Activated T-cell treated with anti-CD3 and anti-CD28 coated beads for 24 hours (primary cell): Measurements from ENCODE around the gene MRPS2.
"Not testable (repeated sequence)": the region's sequence is repeated elsewhere in the genome, so short reads cannot be mapped to it uniquely, and the experiment has no call there.

Source experiments
- DNase-seq: peaks from one replicate; pipeline ENCODE4 v3.0.0-alpha.2; 2020; ENCODE audit warnings: low read depth

MRPS2 gene

DNA sequence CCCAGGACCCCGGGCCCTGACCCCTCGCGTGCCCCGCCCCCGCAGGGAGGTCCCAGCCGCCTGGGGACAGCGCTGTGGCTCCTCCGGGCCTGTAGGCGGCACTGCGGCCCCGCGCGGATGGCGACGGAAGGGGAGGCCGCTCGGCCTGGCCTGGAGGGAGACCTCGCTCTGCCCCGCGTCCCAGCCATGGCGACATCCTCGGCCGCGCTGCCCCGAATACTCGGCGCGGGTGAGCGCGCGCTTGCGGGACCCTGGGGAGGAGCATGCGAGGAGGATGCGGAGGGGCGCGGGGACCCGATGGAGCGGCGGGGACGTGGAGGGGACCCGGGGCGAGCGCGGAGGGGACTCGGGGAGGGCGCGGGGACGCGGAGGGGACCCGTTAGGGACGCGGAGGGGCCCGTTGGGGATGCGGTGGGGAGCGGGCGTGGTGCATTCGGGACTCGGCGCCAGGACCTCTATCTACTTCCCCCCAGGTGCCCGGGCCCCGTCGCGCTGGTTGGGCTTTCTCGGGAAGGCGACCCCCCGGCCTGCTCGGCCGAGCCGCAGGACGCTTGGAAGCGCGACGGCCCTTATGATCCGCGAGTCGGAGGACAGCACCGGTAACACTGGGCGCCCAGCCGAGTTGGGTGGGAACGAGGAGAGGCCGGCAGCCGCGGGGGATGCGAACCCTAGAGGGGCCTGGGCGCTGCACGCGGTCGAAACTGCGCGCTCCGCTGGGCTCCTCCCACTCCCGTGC is at the start of gene MRPS2:
Gene MRPS2 (plus strand): TSS at position 158 of the 736 bp plus-strand sequence. CDS start 29 bp downstream, at position 187.
- peak; percentile 80 for DNase-seq

DNA sequence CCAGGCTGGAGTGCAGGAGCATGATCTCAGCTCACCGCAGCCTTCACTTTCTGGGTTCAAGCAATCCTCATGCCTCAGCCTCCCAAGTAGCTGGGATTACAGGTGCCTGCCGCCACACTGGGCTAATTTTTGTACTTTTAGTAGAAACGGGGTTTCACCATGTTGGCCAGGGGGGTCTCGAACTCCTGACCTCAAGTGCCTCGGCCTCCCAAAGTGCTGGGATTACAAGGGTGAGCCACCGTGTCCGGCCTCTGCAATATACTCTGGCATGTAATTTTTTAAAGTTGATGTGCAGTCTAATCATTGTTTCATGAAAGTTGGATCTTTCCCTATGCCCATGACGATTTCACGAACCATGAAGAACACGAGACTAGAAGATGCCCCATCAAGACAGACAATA is 49.5 kb upstream of the MRPS2 start:
- no peak for DNase-seq

DNA sequence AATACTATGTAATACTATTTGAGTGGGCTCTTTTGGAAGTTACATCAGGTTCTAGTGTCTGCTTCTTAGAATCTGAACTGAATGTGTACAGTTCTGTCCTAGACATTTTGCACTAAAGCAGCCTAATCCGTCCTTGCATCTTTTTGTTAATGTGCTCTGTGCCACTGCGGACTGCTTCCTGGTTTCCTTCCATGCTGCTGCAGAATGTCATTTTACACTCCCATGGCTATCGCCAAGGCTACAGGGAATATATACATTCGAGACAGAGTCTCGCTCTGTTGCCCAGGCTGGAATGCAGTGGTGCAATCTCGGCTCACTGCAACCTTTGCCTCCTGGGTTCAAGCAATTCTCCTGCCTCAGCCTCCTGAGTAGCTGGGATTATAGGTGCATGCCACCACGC is 48.6 kb upstream of the MRPS2 start:
- DNase-seq: not testable (repeated sequence)

DNA sequence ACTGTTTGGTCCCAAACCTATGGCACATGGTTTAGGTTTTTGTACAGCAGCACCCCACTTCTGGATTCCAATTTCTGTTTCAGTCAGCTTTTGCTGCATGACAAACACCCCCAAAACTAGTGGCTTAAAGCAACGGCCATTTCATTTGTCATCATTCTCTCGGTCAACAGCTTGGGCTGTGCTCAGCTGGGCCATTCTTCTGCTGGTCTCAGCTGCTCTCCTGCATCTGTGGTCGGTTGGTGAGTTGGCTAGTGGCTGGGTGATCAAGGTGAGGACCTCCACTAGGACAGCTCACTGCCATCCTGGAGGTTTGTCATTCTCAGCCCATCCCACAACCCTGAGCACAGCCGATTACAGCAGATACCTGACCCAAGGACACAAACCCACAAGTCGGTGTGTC is 45.7 kb upstream of the MRPS2 start:
- no peak for DNase-seq

DNA sequence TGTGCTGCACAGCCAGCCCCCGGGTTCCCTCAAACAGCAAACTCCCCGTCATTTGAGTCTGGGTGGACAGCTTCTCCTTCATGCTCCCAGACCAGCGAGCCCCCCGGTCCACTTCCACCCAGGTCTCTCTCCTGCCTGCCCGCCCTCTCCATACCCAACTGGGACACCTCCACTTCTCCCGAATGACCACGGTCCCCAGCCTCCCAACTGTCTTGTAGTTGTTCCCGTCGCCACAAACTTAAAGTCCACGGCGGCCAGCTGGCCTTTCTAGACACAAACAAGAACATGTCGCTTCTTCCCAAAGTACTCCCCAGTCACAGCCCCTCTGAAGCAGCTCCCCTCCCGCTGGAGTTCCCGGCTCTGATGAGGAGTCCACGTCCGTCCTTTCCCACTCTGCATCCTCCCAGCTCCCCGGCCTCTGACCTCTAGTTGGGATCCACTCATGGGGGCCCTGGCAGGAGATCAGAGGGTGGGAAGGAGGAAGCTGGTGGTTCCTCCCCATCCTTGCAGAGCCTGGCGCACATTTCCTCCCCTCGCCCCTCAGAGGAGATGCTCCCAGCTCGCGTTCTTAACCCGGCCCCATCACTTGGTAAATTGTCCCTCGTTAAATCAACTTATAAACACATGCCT is 45.0 kb upstream of the MRPS2 start:
- DNase-seq: no peak

DNA sequence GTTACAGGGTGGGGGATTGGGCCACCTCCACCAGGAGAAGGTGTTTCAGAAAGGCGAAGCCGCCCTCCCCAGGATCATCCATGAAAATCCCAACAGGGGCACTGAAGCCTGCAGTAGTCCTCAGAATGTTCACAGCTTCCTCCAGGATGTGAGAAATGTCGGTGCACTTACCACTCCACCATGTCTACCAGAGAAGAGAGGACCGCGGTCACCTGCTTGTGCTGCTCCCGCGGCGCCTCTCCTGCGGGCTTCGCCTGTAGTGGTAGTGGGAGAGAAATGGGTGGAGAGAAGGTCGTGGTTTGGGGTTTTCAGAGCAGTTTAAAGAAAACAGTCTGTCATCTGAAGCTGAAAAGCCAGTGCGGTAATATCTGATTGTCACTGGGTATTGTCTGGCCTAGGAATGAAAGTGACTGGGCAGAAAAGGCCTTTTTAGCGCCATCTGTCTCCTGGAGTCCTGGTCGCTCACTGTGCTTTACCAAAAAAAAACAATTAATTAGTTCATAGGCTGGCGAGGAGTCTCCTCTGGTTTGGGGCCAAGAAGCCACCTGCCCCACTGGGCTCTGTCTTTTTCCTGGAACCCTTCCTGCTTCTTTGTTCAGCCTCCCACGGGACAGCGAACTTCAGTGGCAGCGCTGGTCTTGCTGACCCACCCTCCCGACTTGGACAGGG is 43.9 kb upstream of the MRPS2 start:
- DNase-seq: no peak

DNA sequence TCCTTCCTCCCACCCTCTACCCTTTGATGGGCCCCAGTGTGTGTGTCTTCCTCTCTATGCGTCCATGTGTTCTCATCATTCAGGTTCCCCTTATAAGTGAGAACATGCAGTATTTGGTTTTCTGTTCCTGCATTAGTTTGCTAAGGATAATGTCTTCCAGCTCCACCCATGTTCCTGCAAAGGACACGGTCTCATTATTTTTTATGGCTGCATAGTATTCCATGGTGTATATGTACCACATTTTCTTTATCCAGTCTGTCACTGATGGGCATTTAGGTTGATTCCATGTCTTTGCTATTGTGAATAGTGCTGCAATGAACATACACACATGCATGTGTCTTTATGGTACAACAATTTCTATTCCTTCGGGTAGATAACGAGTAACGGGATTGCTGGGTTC is 42.0 kb upstream of the MRPS2 start:
- not testable (repeated sequence) for DNase-seq

DNA sequence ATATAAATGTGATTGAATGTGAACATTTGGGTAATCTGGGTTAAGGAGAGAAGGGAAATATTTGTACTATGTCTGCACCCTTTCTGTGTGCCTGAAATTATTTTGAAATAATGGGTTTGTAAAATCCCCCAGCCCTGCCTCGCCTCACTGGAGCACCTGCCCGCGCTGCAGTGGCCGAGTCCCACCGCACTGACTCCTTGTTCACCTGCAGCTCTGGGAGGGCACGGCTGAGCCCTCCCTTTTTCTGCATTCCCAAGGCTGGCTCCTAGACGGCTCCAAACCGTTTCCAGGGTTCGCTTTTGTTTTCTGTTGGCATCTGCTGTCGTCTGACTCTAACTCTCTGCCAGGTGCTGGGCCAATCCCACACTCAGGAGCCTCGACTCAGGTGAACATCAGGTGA is 38.5 kb upstream of the MRPS2 start:
- DNase-seq: no peak

DNA sequence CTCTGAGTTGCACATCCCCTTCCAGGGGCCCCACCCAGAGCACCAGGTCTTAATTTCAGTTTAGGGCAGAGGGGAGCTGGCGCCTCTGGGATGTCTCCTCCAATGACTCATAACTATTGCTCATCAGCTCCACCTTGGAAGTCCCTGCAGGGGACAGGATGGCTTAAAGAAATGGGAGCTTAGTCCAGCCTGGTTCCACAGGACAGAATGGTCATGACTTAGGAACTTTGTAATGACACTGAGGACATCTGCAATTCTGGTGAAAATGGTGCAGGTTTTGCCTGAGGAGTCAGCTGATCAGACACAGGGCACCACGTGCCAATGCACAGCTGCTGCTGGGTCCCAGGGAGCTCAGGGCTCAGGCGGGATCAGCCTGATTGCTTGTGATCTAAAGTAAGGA is 37.3 kb upstream of the MRPS2 start:
- no peak for DNase-seq

DNA sequence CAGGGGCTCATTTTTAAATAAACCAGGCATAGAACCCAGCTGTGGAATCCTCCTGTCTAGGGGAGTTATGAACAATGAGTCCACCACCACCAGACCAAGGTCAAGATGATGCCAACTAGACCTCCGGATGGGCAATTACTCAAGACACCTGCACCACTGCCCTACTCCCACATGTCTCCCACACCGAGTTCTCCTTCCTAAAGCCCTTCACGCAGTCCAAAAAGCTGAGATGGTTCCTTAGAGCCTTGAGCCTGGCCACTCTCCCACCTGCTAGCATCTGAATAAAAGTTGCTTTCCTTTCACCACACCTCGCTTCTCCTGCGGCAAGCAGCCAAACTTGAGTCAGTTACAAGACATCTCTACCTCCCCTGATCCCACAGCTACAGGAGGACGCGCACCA is 36.3 kb upstream of the MRPS2 start:
- DNase-seq: no peak

DNA sequence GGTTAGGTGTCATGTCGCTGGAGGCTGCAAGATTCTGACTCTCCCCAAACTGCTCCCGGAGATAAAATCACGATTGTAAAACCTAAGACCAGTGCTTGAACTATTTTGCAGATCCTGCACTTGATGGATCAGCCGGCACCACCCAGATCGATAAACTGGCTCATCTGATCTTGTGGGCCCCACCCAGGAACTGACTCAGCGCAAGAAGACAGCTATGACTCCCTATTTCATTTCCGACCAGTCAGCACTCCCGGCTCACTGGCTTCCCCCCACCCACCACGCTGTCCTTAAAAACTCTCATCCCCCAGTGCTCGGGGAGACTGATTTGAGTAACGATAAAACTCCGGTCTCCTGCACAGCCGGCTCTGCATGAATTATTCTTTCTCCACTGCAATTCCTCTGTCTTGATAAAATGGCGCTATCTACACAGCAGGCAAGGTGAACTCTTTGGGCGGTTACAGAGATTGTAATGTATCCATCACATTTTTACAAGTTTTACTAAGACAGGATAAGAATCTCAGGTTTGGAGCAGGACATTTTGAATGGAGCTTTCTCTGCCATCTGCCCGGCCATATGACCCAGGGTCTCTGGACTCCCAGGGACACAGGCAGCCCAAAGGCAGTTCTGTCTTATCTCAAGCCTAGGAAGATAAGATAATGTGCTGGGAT is 31.5 kb upstream of the MRPS2 start:
- peak; percentile 43 for DNase-seq

DNA sequence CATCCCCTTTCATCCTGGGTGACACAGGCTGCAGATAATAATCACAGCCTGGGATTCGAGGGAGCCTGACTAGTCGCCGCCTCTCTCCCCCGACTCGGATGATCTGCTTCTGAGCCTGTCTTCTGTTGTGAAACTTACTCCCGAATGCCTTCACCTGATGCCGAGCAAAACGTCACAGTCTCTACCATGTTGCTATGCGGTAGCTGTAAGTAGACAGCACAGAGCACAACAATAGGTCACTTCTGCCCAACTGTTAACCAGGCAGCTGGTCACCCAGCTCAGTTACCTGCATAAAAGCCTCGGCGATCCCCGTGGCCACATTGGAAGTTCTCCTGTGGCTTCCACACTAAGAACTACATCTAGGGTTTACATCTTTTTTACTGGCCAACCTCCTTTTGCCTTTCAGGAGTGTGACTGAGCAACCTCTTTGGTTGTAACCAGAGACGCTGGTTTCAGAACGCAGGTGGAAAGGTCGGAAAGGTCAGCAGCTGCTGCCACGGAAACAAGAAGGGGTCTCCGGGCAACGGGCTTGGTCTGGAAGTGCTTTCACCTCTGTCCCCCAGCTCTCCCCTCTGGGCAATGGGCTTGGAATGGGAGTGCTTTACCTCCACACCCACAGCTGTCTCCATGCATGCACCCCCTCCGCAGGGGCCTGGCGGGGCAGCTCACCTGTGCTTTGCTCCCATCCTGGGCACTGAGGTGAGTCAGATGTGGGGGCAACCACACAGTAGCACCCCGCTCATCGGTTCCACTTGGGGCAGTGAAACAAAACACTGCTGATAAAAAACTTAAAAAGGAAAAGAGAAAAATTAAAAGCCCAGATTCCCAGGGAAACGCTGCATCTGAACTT is 28.5 kb upstream of the MRPS2 start:
- DNase-seq: no peak

DNA sequence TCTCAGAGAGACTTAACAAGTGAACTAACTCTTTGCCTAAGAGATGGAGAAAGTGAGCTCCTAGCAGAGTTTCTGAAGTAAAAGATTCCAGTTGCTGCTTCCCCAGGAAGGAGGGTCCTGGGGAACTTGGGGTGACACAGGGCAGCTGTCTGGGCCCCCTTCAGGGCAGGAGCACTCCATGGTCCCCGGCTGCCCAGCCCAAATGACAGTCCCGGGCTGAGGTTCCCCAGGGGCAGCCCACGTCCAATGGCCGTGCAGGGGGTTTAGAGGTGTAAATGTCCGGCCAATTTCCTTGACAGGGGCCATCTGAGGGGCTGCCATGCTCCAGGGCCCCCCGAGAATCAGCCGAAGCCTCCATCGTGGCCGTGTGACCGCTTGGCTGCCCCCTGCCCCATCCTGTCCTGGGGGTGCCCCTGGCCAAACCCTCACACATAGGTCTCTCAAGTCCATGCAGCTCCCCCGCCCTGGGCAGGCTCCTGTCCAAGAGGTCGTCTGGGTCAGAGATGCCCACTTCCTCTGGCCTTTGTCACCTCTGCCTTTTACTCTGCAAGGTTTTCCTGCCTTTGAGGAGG is 26.4 kb upstream of the MRPS2 start:
- DNase-seq: no peak

DNA sequence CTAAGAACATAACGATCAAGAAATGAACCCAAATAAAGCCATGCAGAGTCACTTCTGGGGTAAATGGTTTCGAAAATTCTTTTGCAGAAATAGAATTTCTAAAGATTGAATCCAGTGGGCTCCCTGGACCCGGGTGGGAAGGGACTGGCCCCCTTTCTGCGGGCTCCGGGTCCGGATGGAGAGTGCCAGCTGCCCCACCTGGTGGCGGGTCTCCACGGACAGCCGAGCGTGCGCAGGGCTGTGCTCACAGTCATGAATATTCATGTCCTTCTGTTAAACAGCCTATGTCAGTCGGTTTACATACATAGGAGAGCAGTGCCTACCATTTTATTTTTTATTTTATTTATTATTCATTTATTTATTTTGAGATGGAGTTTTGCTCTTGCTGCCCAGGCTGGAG is 25.6 kb upstream of the MRPS2 start:
- DNase-seq: no peak

DNA sequence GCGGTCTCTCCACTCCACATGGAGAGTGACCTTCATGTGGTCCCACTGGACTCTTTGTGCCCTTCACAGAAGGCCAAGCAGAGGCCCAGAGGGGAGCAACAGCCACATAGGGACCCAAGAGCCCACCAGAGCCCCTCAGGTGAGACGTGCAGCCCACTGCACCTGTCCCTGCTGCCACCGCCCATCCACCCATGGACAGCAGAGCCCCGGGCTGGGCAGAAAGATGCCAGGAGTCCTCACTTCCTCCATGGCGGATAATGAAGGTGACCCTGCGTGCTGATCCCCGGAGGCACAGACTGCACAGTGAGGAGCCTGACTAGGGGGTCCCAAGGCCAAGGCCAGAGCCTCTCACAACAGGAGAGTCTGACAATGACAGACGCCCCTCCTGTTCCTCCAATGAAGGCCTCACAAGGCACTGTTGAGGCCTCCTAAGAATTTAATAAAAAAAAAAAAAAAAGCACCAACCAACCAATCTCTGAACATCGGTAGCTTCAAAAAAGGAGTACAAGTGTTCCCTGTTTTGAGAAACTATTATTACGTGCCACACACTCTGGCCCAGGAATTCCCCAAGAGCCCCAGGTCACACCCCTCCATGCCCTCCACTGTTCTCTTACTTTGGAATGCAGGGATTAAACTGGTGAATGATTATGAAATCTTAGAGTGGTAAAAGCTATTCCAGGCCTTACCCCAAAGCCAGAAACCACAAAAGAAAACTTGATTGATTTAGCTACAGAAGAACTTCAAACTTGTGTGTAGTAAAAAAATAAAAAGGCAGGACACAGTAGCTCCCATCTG is 23.7 kb upstream of the MRPS2 start:
- DNase-seq: no peak

DNA sequence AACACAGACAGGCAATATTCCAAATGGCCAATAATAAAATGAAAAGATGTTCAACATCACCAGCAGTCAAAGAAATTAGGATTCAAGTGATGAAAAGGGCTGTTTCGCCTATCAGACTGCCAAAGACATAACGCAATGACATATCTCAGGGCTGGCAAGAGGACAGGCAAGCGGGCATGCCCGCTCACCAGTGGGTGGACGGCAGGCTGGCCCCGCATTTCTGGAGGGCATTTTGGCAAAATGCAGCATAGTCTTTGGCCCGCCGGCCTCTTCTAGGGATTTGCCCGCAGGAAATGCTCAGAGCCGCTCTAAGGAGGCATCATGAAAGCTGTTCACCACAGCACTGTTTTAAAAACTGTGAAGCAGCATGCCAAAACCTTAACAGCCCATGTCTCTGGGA is 22.3 kb upstream of the MRPS2 start:
- DNase-seq: no peak

DNA sequence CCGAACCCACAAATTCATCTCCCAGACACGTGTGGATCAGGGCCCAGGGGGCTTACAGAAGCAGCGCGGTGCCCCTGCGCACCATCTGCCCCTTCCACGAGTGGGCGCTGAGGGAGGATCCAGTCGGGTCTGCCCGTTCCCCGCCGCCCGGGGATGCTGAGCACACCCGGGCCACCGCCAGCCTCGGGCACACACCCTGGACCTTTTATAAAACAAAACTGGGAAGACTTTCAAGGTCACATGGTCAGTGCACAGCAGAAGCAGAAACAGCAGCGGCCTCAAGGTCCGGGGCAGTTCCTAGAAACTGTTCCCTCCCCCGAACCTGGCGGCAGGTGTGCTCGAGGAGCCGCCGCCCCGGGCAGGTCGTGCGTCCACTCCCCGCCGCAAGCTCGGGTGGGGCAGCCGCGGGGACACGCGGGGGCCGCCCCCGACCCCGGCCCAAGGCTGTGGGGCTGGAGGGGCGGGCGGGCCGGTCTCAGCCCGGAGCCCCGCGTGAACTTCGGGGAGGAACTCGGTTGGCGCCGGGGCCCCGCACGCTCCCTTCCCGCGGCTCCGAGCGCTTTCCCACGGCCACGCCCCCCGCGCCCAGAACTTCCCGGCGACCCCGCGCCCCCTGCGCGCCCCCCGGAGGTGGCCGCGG is 21.5 kb upstream of the MRPS2 start:
- DNase-seq: no peak

DNA sequence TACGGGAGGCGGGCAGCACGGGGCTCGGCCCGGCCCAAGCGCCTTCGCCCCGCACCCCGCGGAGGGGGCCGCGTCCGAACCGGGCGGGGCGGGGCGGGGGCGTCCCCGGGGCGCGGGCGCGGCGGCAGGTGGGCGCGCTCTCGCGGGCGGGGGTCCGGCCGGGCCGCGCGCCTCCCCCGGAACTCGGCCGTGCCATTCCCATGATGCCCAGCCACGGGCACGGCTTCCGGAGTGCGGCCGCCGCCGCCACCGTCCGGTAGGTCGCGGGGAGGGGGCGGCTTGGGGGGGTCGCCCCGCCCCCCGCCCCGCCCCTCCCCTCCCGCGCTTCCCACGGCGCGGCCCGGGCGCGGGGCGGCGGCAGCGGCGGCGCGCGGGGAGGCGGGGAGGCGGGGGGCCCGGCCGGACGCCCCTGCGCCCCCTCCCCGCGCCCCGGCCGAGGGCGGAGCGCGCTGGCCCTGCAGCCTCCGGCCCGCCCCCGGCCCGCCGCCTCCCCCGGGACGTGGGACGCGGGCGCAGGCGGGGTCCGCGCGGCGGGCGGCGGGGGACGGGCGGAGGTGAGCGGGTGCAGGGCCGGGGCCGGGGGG is 20.9 kb upstream of the MRPS2 start, which contains the start of gene PPP1R26:
Gene PPP1R26 (plus strand): TSS at position 314 of the 584 bp plus-strand sequence. CDS start 4,729 bp downstream, outside the sequence.
- DNase-seq: no peak

DNA sequence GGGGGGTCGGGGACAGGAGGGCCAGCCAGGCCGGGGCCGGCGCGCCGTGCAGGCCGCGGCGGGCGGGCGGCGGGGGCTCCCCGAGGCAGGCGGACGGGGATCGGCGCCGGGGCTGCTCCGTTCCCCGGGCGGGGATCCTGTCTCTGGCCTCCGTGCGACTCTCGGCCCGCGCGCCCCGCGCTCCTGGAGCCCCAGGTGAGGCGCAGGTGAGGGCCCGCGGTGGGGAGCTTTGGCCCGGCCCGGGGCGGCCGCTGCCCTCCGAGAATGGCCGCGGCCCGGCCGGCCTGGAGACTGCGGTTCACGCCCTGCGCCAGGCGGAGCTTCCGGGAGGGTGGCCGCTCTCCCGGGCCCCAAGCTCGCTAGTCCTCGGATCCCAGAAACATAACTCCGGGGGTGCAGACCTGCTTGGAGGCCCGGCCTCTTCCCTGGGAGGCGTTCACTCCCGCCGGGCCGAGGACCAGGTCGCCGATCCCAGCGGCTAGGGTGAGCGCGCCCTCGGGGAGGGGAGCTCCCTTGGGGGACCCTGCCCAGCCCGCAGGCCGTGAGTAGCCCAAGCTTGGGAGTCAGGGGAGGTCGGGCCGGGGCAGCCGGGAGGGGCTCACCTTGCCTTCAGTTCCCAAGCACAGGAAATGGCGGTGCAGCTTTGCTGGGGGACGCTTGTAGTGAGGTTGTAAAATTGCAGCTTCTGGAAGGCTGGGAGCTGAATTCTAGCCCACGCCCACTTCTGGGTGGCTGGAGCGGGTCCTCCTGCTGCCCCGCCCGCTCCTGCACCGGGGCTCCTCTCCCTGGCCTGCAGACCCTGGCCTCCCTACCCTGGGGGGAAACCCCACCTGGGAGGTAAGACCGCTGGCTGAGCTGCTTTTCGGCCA is 20.2 kb upstream of the MRPS2 start:
- DNase-seq: no peak
